SW480 (cell line): ENCODE data around the gene QARS1.

Source experiments
- DNase-seq: peaks from one replicate; pipeline ENCODE4 v3.0.0-alpha.2; 2016; ENCODE audit warnings: low spot score

The QARS1 gene

GRCh38 chr3:49104427-49105291, at the start of gene QARS1:
TSS of gene QARS1 (minus strand) at chr3:49104757. CDS start at chr3:49104733, 24 bp downstream.
- peak; percentile 90 for DNase-seq

GRCh38 chr3:49153349-49153912, 48.9 kb upstream of the QARS1 start:
- DNase-seq = no peak

- no peak for DNase-seq
Measured at GRCh38 chr3:49151610-49152009, 47.1 kb upstream of the QARS1 start.

- no peak for DNase-seq
Measured at GRCh38 chr3:49148159-49148558, 43.6 kb upstream of the QARS1 start.

- no peak for DNase-seq
Measured at GRCh38 chr3:49140080-49140479, 35.5 kb upstream of the QARS1 start.

GRCh38 chr3:49135499-49135898, 30.9 kb upstream of the QARS1 start:
- DNase-seq = no peak

- peak; percentile 41 for DNase-seq
Measured at GRCh38 chr3:49134471-49135265, 30.1 kb upstream of the QARS1 start.

- DNase-seq = peak; percentile 79
Measured at GRCh38 chr3:49133226-49133951, 28.8 kb upstream of the QARS1 start.

- DNase-seq = peak; percentile 80
Measured at GRCh38 chr3:49132437-49133225, 28.1 kb upstream of the QARS1 start, which contains the start of gene LAMB2. TSS of gene LAMB2 (minus strand) at chr3:49133050. CDS start at chr3:49132867, 183 bp downstream.

- no peak for DNase-seq
Measured at GRCh38 chr3:49132073-49132436, 27.5 kb upstream of the QARS1 start.

GRCh38 chr3:49131576-49131975, 27.0 kb upstream of the QARS1 start:
- DNase-seq = no peak

- DNase-seq = no peak
Measured at GRCh38 chr3:49131040-49131439, 26.5 kb upstream of the QARS1 start.

- no peak for DNase-seq
Measured at GRCh38 chr3:49124991-49125670, 20.6 kb upstream of the QARS1 start.

GRCh38 chr3:49124203-49124602, 19.6 kb upstream of the QARS1 start:
- DNase-seq = no peak

GRCh38 chr3:49123687-49124086, 19.1 kb upstream of the QARS1 start:
- DNase-seq = no peak

- DNase-seq = no peak
Measured at GRCh38 chr3:49122886-49123545, 18.5 kb upstream of the QARS1 start.

GRCh38 chr3:49122451-49122850, 17.9 kb upstream of the QARS1 start:
- no peak for DNase-seq

- DNase-seq = no peak
Measured at GRCh38 chr3:49122022-49122421, 17.5 kb upstream of the QARS1 start.

- peak; percentile 3 for DNase-seq
Measured at GRCh38 chr3:49121132-49121736, 16.7 kb upstream of the QARS1 start.
